Measurements from ENCODE around the gene FOXP2. TPM values are rescaled to one million over a fixed set of nuclear protein-coding genes. Genes with fewer than 3 reads are reported as not detected.

FOXP2 gene
- total and polyA plus RNA-seq, 2 of the 13 experiments (the other 11 are each of a cell fraction or from before 2014, with no cell fraction given), result 0.90 TPM; not detected in 1

GRCh38 chr7:114606100-114606499 is 191.5 kb downstream of the FOXP2 start:
- Histone ChIP-seq H3K27me3 (ENCODE audit: control insufficient read depth in 1 of 2, insufficient read depth in 2 of 2, low read length in 2 of 2) (no peaks in the 10 kb centered on the region), H2AFZ (ENCODE audit: low read length) (no peak overlapping the region), H3K27ac (ENCODE audit: extremely low read length, insufficient read depth, low read length) (no peak overlapping the region), H3K9me3 (ENCODE audit: low read length) (no peaks in the 10 kb centered on the region), H3K79me2 (ENCODE audit: insufficient read depth, low read length) (no peaks in the 10 kb centered on the region), H3K4me3 (replicated peaks in 1 of 3; ENCODE audit: insufficient read depth in 1 of 3, low read depth in 2 of 3, low read length in 3 of 3) (no peak overlapping the region), H3K4me2 (ENCODE audit: low read depth, low read length) (no peak overlapping the region), H3K36me3 (replicated peaks in 1 of 2; ENCODE audit: control insufficient read depth in 1 of 2, insufficient read depth in 2 of 2, low read length in 2 of 2) (no peaks in the 10 kb centered on the region), H3K4me1 (ENCODE audit: insufficient read depth, low read length) (no peaks in the 10 kb centered on the region), H4K20me1 (ENCODE audit: insufficient read depth, low read length) (no peaks in the 10 kb centered on the region), H3K9ac (ENCODE audit: insufficient read depth, low read depth, low read length) (no peak overlapping the region)
- CTCF ChIA-PET (ENCODE audit: low intra/inter-chr PET ratio, low total read pairs), result no interaction called here
- 2% methylated on average over 2 of the region's 2 CpGs for WGBS (ENCODE audit: low lambda C conversion rate)
- DNase-seq (ENCODE audit: low spot score) (no peak), ATAC-seq (no peak), FAIRE-seq (no peak)
- POLR2A ChIA-PET, result no interaction called here
- BruUV-seq (replicated peaks), result no TSS peak
- intact Hi-C loops (cut with micrococcal nuclease; ENCODE audit: unreplicated experiment), result no loop called here
- in situ Hi-C loops (cut with HindIII; ENCODE audit: extremely low pct_ligation_motif_present, low pct_unique_long_range_greater_than_20kb), result no loop called here
- TF ChIP-seq ZFYVE20 (CRISPR knock-in tag; IDR thresholded peaks at IDR 0.05; ENCODE audit: borderline replicate concordance, low read depth) (no peak), NAIF1 (CRISPR knock-in tag; IDR thresholded peaks at IDR 0.05; ENCODE audit: borderline replicate concordance) (no peak), ZNF234 (CRISPR knock-in tag; conservative IDR thresholded peaks at IDR 0.05) (no peak), KDM3A (CRISPR knock-in tag; IDR thresholded peaks at IDR 0.05; ENCODE audit: low read depth) (no peak), RBM39 (IDR thresholded peaks at IDR 0.05; ENCODE audit: low read depth, low read length, poor library complexity, severe bottlenecking) (no peak), DBP (CRISPR knock-in tag; IDR thresholded peaks at IDR 0.05; ENCODE audit: not compliant biosample characterization) (no peak), SNAPC2 (CRISPR knock-in tag; IDR thresholded peaks at IDR 0.05) (no peak), ZC3H4 (CRISPR knock-in tag; IDR thresholded peaks at IDR 0.05; ENCODE audit: borderline replicate concordance) (no peak), ZNF713 (CRISPR knock-in tag; IDR thresholded peaks at IDR 0.05) (no peak), FOXA3 (CRISPR knock-in tag; IDR thresholded peaks at IDR 0.05) (no peak), ZBTB21 (CRISPR knock-in tag; IDR thresholded peaks at IDR 0.05) (no peak), ZBED4 (CRISPR knock-in tag; IDR thresholded peaks at IDR 0.05; ENCODE audit: borderline replicate concordance) (no peak), CSRNP1 (CRISPR knock-in tag; IDR thresholded peaks at IDR 0.05) (no peak), CERS6 (CRISPR knock-in tag; IDR thresholded peaks at IDR 0.05) (no peak)
